WTC11 (cell line): Measurements from ENCODE around the gene TRIM60. TPM values are rescaled to one million over a fixed set of nuclear protein-coding genes. Genes with fewer than 3 reads are reported as not detected.
"Not testable (repeated sequence)": the region's sequence is repeated elsewhere in the genome, so short reads cannot be mapped to it uniquely, and the experiment has no call there.

Experiments
- ATAC-seq: fragments of 200-7000 bp; cut with Tn5 transposase; 2 replicates; pipeline ENCODE4 v1.10.0; 2021; ENCODE audit warnings: mild to moderate bottlenecking, moderate library complexity
- CTCF ChIA-PET: fragments of 300-600 bp; sonication (Branson Sonifier 250); formaldehyde crosslinking; loops from one replicate; lab custom pipeline; 2021; ENCODE audit warnings: antibody characterized with exemption; lab: Charles Lee
- POLR2A ChIA-PET: fragments of 350-600 bp; sonication (Branson Sonifier 250); formaldehyde crosslinking; loops from one replicate; lab custom pipeline; 2021; ENCODE audit warnings: antibody characterized with exemption; lab: Charles Lee
- DNase-seq: peaks from one replicate; pipeline ENCODE4 v3.0.0; 2021; ENCODE audit warnings: low spot score
- H3K27ac Mint-ChIP-seq: 2 replicates; pipeline ENCODE4 v1.8.0; 2021; ENCODE audit warnings: mixed read lengths
- H3K27me3 Mint-ChIP-seq: 2 replicates; pipeline ENCODE4 v1.8.0; 2021; ENCODE audit warnings: low read depth, mild to moderate bottlenecking, moderate library complexity, mixed read lengths
- H3K36me3 Mint-ChIP-seq: 2 replicates; pipeline ENCODE4 v1.8.0; 2021; ENCODE audit warnings: mixed read lengths
- H3K4me1 Mint-ChIP-seq: 2 replicates; pipeline ENCODE4 v1.8.0; 2022; ENCODE audit warnings: mixed read lengths
- H3K4me3 Mint-ChIP-seq: 2 replicates; pipeline ENCODE4 v1.8.0; 2021; ENCODE audit warnings: mild to moderate bottlenecking, moderate library complexity, mixed read lengths
- H3K9me3 Mint-ChIP-seq: 2 replicates; pipeline ENCODE4 v1.8.0; 2021; ENCODE audit warnings: mixed read lengths
- ATF3 ChIP-seq: sonication (generic); formaldehyde crosslinking; conservative IDR thresholded peaks from 2 replicates; pipeline ENCODE4 v1.8.1; 2022; ENCODE audit warnings: mild to moderate bottlenecking, missing genetic modification reagents
- CBFB ChIP-seq: sonication (generic); formaldehyde crosslinking; IDR thresholded peaks from 2 replicates; pipeline ENCODE4 v1.8.1; 2022; ENCODE audit warnings: mild to moderate bottlenecking, low read depth, missing genetic modification reagents
- E2F1 ChIP-seq: sonication (generic); formaldehyde crosslinking; IDR thresholded peaks from 2 replicates; pipeline ENCODE4 v1.8.0; 2022; ENCODE audit warnings: mild to moderate bottlenecking, missing genetic modification reagents
- ELF4 ChIP-seq: sonication (generic); formaldehyde crosslinking; IDR thresholded peaks from 2 replicates; pipeline ENCODE4 v1.8.1; 2022; ENCODE audit warnings: low read depth, mild to moderate bottlenecking, moderate library complexity, missing genetic modification reagents
- JUN ChIP-seq: sonication (generic); formaldehyde crosslinking; IDR thresholded peaks from 2 replicates; pipeline ENCODE4 v1.8.0; 2023; ENCODE audit warnings: mild to moderate bottlenecking, missing genetic modification reagents
- PRDM15 ChIP-seq: sonication (generic); formaldehyde crosslinking; IDR thresholded peaks from 2 replicates; pipeline ENCODE4 v1.8.0; 2022; ENCODE audit warnings: missing genetic modification reagents
- PRRX2 ChIP-seq: fragments of 250-450 bp; sonication (Bioruptor Pico); IDR thresholded peaks from 2 replicates; pipeline ENCODE4 v1.8.0; 2021; ENCODE audit warnings: mild to moderate bottlenecking
- SMAD4 ChIP-seq: sonication (generic); formaldehyde crosslinking; IDR thresholded peaks from 2 replicates; pipeline ENCODE4 v1.8.0; 2022; ENCODE audit warnings: mild to moderate bottlenecking, missing genetic modification reagents
- SOX15 ChIP-seq: fragments of 250-450 bp; sonication (Bioruptor Pico); IDR thresholded peaks from 2 replicates; pipeline ENCODE4 v1.9.0; 2021; ENCODE audit warnings: mild to moderate bottlenecking
- TP53 ChIP-seq: sonication (generic); formaldehyde crosslinking; IDR thresholded peaks from 2 replicates; pipeline ENCODE4 v1.8.1; 2023; ENCODE audit warnings: mild to moderate bottlenecking, missing genetic modification reagents
- ZBTB43 ChIP-seq: sonication (generic); formaldehyde crosslinking; IDR thresholded peaks from 2 replicates; pipeline ENCODE4 v1.8.1; 2023; ENCODE audit warnings: mild to moderate bottlenecking, missing genetic modification reagents
- ZNF263 ChIP-seq: sonication (generic); formaldehyde crosslinking; IDR thresholded peaks from 2 replicates; pipeline ENCODE4 v1.8.1; 2022; ENCODE audit warnings: low read depth, mild to moderate bottlenecking, moderate library complexity, missing genetic modification reagents
- ZNF416 ChIP-seq: fragments of 250-450 bp; sonication (Bioruptor Pico); IDR thresholded peaks from 2 replicates; pipeline ENCODE4 v1.9.0; 2021; ENCODE audit warnings: mild to moderate bottlenecking, inconsistent platforms
- ZNF425 ChIP-seq: fragments of 250-450 bp; sonication (Bioruptor Pico); conservative IDR thresholded peaks from 2 replicates; pipeline ENCODE4 v1.9.0; 2021; ENCODE audit warnings: mild to moderate bottlenecking
- total RNA-seq: library from RNA; stranded (reverse); gene quantifications from 3 replicates; pipeline ENCODE4 v1.2.3, GENCODE V29; 2021
- TF ChIP-seq, protein P1 (sequence below): sonication (generic); formaldehyde crosslinking; IDR thresholded peaks from 2 replicates; pipeline ENCODE4 v1.8.0; 2023; ENCODE audit warnings: missing genetic modification reagents, mild to moderate bottlenecking, borderline replicate concordance
- TF ChIP-seq, protein P2 (sequence below): fragments of 200-600 bp; IDR thresholded peaks from 2 replicates; pipeline ENCODE4 v1.8.0; 2022; ENCODE audit warnings: antibody characterized with exemption

TRIM60 gene
- total RNA-seq, 1 experiment from 2014 or later = not detected

DNA sequence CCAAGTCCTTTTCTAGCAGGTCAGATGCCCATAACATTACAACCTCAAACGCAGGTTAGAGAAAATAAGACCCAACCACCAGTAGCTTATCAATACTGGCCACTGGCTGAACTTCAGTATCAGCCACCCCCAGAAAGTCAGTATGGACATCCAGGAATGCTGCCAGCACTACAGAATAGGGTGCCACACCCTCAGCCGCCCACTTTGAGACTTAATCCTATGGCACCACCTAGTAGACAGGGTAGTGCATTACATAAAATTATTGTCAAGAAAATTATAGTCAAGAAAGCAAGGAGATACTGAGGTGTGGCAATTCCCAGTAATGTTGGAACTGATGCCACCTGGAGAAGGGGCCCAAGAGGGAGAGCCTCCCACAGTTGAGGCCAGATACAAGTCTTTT, 34.5 kb upstream of the TRIM60 start (continued):
- TF ChIP-seq ZNF425 (CRISPR knock-in tag) = no peak
- TF ChIP-seq ZNF263 (CRISPR knock-in tag) = no peak
- TF ChIP-seq E2F1 (CRISPR knock-in tag) = no peak
- no peak for TF ChIP-seq SOX15
- TF ChIP-seq SMAD4 (CRISPR knock-in tag) = no peak

DNA sequence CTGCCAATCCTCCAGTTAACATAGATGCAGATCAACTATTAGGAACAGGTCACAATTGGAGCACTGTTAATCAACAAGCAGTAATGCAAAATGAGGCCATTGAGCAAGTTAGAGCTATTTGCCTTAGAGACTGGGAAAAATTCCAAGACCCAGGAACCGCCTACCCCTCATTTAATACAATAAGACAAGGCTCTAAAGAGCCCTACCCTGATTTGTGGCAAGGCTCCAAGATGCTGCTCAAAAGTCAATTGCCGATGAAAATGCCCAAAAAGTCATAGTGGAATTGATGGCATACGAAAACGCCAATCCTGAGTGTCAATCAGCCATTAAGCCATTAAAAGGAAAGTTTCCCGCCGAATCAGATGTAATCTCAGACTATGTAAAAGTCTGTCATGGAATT, 33.9 kb upstream of the TRIM60 start:
- POLR2A ChIA-PET = no interaction called here
- no peak for DNase-seq
- H3K9me3 Mint-ChIP-seq = no peaks in the 10 kb centered on the region
- TF ChIP-seq, protein P1, sequence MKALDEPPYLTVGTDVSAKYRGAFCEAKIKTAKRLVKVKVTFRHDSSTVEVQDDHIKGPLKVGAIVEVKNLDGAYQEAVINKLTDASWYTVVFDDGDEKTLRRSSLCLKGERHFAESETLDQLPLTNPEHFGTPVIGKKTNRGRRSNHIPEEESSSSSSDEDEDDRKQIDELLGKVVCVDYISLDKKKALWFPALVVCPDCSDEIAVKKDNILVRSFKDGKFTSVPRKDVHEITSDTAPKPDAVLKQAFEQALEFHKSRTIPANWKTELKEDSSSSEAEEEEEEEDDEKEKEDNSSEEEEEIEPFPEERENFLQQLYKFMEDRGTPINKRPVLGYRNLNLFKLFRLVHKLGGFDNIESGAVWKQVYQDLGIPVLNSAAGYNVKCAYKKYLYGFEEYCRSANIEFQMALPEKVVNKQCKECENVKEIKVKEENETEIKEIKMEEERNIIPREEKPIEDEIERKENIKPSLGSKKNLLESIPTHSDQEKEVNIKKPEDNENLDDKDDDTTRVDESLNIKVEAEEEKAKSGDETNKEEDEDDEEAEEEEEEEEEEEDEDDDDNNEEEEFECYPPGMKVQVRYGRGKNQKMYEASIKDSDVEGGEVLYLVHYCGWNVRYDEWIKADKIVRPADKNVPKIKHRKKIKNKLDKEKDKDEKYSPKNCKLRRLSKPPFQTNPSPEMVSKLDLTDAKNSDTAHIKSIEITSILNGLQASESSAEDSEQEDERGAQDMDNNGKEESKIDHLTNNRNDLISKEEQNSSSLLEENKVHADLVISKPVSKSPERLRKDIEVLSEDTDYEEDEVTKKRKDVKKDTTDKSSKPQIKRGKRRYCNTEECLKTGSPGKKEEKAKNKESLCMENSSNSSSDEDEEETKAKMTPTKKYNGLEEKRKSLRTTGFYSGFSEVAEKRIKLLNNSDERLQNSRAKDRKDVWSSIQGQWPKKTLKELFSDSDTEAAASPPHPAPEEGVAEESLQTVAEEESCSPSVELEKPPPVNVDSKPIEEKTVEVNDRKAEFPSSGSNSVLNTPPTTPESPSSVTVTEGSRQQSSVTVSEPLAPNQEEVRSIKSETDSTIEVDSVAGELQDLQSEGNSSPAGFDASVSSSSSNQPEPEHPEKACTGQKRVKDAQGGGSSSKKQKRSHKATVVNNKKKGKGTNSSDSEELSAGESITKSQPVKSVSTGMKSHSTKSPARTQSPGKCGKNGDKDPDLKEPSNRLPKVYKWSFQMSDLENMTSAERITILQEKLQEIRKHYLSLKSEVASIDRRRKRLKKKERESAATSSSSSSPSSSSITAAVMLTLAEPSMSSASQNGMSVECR = no peak
- TF ChIP-seq ELF4 (CRISPR knock-in tag) = no peak
- TF ChIP-seq PRDM15 (CRISPR knock-in tag) = no peak
- TF ChIP-seq CBFB = no peak
- TF ChIP-seq TP53 = no peak
- TF ChIP-seq JUN = no peak
- TF ChIP-seq, protein P2, sequence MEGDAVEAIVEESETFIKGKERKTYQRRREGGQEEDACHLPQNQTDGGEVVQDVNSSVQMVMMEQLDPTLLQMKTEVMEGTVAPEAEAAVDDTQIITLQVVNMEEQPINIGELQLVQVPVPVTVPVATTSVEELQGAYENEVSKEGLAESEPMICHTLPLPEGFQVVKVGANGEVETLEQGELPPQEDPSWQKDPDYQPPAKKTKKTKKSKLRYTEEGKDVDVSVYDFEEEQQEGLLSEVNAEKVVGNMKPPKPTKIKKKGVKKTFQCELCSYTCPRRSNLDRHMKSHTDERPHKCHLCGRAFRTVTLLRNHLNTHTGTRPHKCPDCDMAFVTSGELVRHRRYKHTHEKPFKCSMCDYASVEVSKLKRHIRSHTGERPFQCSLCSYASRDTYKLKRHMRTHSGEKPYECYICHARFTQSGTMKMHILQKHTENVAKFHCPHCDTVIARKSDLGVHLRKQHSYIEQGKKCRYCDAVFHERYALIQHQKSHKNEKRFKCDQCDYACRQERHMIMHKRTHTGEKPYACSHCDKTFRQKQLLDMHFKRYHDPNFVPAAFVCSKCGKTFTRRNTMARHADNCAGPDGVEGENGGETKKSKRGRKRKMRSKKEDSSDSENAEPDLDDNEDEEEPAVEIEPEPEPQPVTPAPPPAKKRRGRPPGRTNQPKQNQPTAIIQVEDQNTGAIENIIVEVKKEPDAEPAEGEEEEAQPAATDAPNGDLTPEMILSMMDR = no peak
- no peak for TF ChIP-seq ZNF416 (CRISPR knock-in tag)
- no peak for TF ChIP-seq PRRX2 (CRISPR knock-in tag)
- TF ChIP-seq ZBTB43 (CRISPR knock-in tag) = no peak
- no peak for TF ChIP-seq ATF3 (CRISPR knock-in tag)
- TF ChIP-seq, all 79 proteins: peak for 0
- no peak overlapping the region for H3K4me3 Mint-ChIP-seq
- ATAC-seq = no peak
- no peak overlapping the region for H3K27ac Mint-ChIP-seq
- CTCF ChIA-PET = no interaction called here
- H3K36me3 Mint-ChIP-seq = no peaks in the 10 kb centered on the region
- H3K4me1 Mint-ChIP-seq = peaks cover 8% of the 10 kb centered on the region
- no peaks in the 10 kb centered on the region for H3K27me3 Mint-ChIP-seq

GRCh38 chr4:164998526-164999080, 33.2 kb upstream of the TRIM60 start:
- H3K4me3 Mint-ChIP-seq, H3K27me3 Mint-ChIP-seq, H3K9me3 Mint-ChIP-seq, DNase-seq, ATAC-seq, POLR2A ChIA-PET, H3K4me1 Mint-ChIP-seq, H3K36me3 Mint-ChIP-seq, H3K27ac Mint-ChIP-seq: not testable (repeated sequence)
- CTCF ChIA-PET = interaction anchor here (0.6 kb wide), 1 partner anchor 393 kb away, joined by 4 read pairs; no protein-coding TSS in a partner anchor

DNA sequence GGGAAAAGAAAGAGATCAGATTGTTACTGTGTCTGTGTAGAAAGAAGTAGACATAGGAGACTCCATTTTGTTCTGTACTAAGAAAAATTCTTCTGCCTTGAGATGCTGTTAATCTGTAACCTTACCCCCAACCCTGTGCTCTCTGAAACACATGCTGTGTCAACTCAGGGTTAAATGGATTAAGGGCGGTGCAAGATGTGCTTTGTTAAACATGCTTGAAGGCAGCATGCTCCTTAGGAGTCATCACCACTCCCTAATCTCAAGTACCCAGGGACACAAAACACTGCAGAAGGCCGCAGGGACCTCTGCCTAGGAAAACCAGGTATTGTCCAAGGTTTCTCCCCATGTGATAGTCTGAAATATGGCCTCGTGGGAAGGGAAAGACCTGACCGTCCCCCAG, 29.8 kb upstream of the TRIM60 start:
- H3K27ac Mint-ChIP-seq, H3K9me3 Mint-ChIP-seq, H3K27me3 Mint-ChIP-seq, ATAC-seq, CTCF ChIA-PET, H3K36me3 Mint-ChIP-seq, H3K4me3 Mint-ChIP-seq, POLR2A ChIA-PET, H3K4me1 Mint-ChIP-seq, DNase-seq: not testable (repeated sequence)
